ENCODE data around the gene NQO2. TPM values are rescaled to one million over a fixed set of nuclear protein-coding genes. Genes with fewer than 3 reads are reported as not detected.

The NQO2 gene
- total and polyA plus RNA-seq, 2 of the 13 experiments (the other 11 are each of a cell fraction or from before 2014, with no cell fraction given) = 32.2 to 56.5 TPM

DNA sequence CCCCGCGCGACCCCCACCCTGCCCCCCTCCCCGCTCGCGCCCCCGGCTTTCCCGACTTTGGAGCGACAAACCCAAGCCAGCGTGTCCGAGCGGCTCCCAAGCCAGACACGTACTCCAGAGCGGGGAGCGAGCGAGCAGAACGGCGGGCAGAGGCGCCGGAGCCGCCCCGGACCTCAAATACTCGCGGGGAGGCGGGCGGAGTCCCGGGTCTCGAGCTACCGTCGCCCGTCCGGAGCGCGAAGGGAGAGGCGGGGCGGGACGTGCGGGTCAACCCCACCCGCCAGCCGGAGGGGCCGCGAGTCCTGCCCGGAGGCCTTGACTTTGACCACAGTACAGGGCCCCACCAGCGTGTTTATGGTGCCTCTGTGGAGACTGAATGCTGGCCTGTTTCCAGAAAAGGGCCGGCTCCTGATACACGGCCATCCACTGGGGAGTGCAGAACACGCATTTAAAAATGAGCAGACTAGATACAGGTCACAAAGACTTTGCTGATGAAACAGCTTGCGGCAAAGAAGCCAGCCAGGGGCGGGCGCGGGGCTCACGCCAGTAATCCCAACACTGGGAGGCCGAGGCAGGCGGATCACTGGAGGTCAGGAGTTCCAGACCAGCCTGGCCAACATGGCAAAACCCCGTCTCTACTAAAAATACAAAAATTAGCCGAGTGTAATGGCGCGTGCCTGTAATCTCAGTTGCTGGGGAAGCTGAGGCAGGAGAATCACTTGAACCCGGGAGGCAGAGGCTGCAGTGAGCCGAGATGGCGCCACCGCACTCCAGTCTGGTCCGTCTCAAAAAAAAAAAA is 28.1 kb upstream of the NQO2 start, which contains the start of gene SERPINB6 (continued):
- no peak for TF ChIP-seq ARNT (IDR thresholded peaks at IDR 0.05)
- TF ChIP-seq, protein P1, sequence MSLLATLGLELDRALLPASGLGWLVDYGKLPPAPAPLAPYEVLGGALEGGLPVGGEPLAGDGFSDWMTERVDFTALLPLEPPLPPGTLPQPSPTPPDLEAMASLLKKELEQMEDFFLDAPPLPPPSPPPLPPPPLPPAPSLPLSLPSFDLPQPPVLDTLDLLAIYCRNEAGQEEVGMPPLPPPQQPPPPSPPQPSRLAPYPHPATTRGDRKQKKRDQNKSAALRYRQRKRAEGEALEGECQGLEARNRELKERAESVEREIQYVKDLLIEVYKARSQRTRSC (CRISPR knock-in tag; IDR thresholded peaks at IDR 0.05; ENCODE audit: low read depth) = no peak; the same call in 1 of the 2 replicates
- TF ChIP-seq, protein P2, sequence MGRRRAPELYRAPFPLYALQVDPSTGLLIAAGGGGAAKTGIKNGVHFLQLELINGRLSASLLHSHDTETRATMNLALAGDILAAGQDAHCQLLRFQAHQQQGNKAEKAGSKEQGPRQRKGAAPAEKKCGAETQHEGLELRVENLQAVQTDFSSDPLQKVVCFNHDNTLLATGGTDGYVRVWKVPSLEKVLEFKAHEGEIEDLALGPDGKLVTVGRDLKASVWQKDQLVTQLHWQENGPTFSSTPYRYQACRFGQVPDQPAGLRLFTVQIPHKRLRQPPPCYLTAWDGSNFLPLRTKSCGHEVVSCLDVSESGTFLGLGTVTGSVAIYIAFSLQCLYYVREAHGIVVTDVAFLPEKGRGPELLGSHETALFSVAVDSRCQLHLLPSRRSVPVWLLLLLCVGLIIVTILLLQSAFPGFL (CRISPR knock-in tag; IDR thresholded peaks at IDR 0.05) = no peak
- TF ChIP-seq, protein P3, sequence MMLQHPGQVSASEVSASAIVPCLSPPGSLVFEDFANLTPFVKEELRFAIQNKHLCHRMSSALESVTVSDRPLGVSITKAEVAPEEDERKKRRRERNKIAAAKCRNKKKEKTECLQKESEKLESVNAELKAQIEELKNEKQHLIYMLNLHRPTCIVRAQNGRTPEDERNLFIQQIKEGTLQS (CRISPR knock-in tag; IDR thresholded peaks at IDR 0.05) = 0 out of 2 replicates have a peak, but pooled peaks have one; percentile 22
- TF ChIP-seq SALL2 (CRISPR knock-in tag; IDR thresholded peaks at IDR 0.05) = peak; percentile 43
- peak; percentile 39 for TF ChIP-seq CEBPG (CRISPR knock-in tag; IDR thresholded peaks at IDR 0.05)
- TF ChIP-seq, protein P4, sequence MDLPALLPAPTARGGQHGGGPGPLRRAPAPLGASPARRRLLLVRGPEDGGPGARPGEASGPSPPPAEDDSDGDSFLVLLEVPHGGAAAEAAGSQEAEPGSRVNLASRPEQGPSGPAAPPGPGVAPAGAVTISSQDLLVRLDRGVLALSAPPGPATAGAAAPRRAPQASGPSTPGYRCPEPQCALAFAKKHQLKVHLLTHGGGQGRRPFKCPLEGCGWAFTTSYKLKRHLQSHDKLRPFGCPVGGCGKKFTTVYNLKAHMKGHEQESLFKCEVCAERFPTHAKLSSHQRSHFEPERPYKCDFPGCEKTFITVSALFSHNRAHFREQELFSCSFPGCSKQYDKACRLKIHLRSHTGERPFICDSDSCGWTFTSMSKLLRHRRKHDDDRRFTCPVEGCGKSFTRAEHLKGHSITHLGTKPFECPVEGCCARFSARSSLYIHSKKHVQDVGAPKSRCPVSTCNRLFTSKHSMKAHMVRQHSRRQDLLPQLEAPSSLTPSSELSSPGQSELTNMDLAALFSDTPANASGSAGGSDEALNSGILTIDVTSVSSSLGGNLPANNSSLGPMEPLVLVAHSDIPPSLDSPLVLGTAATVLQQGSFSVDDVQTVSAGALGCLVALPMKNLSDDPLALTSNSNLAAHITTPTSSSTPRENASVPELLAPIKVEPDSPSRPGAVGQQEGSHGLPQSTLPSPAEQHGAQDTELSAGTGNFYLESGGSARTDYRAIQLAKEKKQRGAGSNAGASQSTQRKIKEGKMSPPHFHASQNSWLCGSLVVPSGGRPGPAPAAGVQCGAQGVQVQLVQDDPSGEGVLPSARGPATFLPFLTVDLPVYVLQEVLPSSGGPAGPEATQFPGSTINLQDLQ (CRISPR knock-in tag; IDR thresholded peaks at IDR 0.05) = 0 out of 2 replicates have a peak, but pooled peaks have one; percentile 34
- TF ChIP-seq FOXP1 (IDR thresholded peaks at IDR 0.05) = no peak
- TF ChIP-seq FOXP1 (CRISPR knock-in tag; IDR thresholded peaks at IDR 0.05) = no peak; the same call in 1 of the 2 replicates
- TF ChIP-seq, protein P5, sequence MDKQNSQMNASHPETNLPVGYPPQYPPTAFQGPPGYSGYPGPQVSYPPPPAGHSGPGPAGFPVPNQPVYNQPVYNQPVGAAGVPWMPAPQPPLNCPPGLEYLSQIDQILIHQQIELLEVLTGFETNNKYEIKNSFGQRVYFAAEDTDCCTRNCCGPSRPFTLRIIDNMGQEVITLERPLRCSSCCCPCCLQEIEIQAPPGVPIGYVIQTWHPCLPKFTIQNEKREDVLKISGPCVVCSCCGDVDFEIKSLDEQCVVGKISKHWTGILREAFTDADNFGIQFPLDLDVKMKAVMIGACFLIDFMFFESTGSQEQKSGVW (CRISPR knock-in tag; IDR thresholded peaks at IDR 0.05; ENCODE audit: borderline replicate concordance) = no peak
- TF ChIP-seq ZNF746 (CRISPR knock-in tag; IDR thresholded peaks at IDR 0.05) = peak; percentile 63
- peak; percentile 31; the same call in 1 of the 2 replicates for TF ChIP-seq ZNF749 (CRISPR knock-in tag; IDR thresholded peaks at IDR 0.05; ENCODE audit: borderline replicate concordance)
- peak; percentile 76 for TF ChIP-seq RXRB (CRISPR knock-in tag; IDR thresholded peaks at IDR 0.05; ENCODE audit: borderline replicate concordance)
- TF ChIP-seq, protein P6, sequence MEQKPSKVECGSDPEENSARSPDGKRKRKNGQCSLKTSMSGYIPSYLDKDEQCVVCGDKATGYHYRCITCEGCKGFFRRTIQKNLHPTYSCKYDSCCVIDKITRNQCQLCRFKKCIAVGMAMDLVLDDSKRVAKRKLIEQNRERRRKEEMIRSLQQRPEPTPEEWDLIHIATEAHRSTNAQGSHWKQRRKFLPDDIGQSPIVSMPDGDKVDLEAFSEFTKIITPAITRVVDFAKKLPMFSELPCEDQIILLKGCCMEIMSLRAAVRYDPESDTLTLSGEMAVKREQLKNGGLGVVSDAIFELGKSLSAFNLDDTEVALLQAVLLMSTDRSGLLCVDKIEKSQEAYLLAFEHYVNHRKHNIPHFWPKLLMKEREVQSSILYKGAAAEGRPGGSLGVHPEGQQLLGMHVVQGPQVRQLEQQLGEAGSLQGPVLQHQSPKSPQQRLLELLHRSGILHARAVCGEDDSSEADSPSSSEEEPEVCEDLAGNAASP (CRISPR knock-in tag; IDR thresholded peaks at IDR 0.05; ENCODE audit: borderline replicate concordance) = peak; percentile 82; the same call in 1 of the 2 replicates
- no peak for TF ChIP-seq ZNF44 (CRISPR knock-in tag; IDR thresholded peaks at IDR 0.05)
- TF ChIP-seq, protein P7, sequence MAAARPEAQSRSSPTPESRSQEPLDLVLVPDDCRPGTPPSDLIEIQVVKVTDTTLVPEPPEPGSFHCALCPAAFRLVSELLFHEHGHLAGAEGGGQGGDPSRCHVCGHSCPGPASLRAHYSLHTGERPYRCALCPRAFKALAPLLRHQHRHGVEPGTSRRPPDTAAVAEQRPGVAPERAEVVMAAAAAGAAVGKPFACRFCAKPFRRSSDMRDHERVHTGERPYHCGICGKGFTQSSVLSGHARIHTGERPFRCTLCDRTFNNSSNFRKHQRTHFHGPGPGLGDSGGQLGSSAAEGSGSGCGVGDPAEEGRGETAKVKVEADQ (CRISPR knock-in tag; IDR thresholded peaks at IDR 0.05; ENCODE audit: borderline replicate concordance) = no peak; the same call in 1 of the 2 replicates
- no peak; the same call in 1 of the 2 replicates for TF ChIP-seq ELF3 (CRISPR knock-in tag; IDR thresholded peaks at IDR 0.05)
- TF ChIP-seq KLF16 (CRISPR knock-in tag; IDR thresholded peaks at IDR 0.05) = peak in 1 of 2 experiments; percentile 80; a peak in 2 of 4 replicates
- no peak for TF ChIP-seq ATF7 (IDR thresholded peaks at IDR 0.05)
- no peak for TF ChIP-seq ATF7 (CRISPR knock-in tag; IDR thresholded peaks at IDR 0.05)
